Loucy (cell line): ENCODE results near the gene ST3GAL3.

ENCODE experiments used
- EZH2phosphoT487 ChIP-seq: fragments of 200-600 bp; IDR thresholded peaks from 2 replicates; pipeline ENCODE4 v1.6.1; 2018; ENCODE audit warnings: antibody characterized with exemption, mild to moderate bottlenecking, moderate library complexity, borderline replicate concordance
- TF ChIP-seq, protein P1 (sequence below): fragments of 200-600 bp; sonication (generic); conservative IDR thresholded peaks from 2 replicates; pipeline ENCODE4 v1.5.1; 2014; ENCODE audit warnings: mild to moderate bottlenecking, antibody characterized with exemption, low read length

DNA sequence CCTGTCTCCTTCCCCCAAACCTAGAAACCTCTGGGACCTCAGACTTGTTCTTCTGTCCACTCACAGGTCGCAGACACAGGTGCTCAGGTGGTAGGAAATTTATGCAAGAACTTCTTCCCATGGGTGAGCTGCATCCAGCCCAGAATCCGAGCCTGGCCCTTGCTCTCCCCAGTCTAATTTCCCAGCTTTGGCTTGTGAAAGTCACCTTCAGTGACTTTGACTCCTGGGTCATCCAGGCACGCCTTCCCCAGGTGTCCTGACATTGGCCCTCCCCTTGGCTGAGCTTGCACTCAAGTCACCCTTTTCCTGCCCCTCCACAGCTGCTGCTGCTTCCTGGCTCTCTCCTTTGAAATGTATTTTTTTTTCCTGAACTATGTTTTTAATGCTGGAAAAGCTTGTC lies 246.0 kb downstream of the ST3GAL3 start:
- TF ChIP-seq, protein P1, sequence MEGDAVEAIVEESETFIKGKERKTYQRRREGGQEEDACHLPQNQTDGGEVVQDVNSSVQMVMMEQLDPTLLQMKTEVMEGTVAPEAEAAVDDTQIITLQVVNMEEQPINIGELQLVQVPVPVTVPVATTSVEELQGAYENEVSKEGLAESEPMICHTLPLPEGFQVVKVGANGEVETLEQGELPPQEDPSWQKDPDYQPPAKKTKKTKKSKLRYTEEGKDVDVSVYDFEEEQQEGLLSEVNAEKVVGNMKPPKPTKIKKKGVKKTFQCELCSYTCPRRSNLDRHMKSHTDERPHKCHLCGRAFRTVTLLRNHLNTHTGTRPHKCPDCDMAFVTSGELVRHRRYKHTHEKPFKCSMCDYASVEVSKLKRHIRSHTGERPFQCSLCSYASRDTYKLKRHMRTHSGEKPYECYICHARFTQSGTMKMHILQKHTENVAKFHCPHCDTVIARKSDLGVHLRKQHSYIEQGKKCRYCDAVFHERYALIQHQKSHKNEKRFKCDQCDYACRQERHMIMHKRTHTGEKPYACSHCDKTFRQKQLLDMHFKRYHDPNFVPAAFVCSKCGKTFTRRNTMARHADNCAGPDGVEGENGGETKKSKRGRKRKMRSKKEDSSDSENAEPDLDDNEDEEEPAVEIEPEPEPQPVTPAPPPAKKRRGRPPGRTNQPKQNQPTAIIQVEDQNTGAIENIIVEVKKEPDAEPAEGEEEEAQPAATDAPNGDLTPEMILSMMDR: no peak
- no peak for TF ChIP-seq EZH2phosphoT487
